NCI-H748 (cell line): ENCODE data around the gene PLA2G4B.

Experiments
- DNase-seq: peaks from one replicate; lab custom pipeline; 2025; ENCODE audit not compliant: unreplicated experiment; lab: John Stamatoyannopoulos, UW

PLA2G4B gene

DNA sequence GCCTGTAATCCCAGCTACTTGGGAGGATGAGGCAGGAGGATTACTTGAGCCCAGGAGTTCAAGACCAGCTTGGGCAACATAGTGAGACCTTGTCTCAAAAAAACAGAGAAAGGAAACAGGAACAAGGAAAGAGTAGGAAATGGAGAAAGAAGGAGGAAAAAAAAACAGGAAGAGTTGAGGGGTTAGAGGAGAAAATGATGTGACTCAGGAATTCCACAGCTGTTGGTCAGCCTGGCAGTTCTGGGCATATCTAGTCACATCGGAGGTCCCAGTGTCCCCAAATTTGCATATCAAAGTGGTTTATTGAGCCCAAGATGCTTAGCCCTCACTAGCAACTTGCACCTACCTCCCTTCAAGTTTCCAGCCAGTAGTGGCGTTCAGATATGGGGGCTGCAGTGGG is 29.5 kb upstream of the PLA2G4B start:
- DNase-seq = no peak

- no peak for DNase-seq
Observed at GRCh38 chr15:41809526-41810220, 29.0 kb upstream of the PLA2G4B start.

DNA sequence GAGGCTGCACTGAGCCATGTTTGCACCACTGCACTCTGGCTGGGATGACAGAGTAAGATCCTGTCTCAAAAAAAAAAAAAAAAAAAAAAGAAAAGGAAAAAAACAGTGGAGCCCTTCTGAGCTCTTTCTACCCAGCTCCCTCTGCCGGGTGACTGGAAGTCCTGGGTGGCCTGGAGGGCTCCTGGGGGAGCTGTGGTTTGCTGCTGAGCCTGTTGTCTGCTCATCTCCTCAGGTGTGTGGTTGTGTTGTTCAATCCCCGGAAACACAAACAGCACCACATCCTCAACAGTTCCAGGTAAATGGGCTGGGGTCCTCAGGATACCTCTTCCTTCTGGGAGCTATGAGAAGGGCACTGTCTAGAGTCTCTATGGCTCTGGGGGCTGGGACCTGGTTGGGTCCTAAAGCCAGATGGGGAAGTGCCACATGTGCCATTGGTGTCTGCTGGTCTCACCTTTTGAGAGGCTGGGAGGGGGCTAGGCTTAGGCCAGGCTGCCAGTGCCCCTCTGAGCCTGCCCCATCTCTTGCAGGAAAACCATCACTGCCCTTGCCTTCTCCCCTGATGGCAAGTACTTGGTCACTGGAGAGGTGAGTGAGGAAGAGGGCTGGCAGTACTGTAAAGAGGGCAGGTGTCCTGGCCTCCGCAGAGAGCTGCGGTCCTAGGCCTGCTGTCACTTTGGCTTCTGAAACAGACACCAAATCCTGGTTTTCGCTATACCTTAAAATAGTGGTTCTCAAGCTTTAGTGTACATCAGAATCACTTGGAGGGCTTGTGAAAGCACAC is 27.8 kb upstream of the PLA2G4B start:
- no peak for DNase-seq

DNA sequence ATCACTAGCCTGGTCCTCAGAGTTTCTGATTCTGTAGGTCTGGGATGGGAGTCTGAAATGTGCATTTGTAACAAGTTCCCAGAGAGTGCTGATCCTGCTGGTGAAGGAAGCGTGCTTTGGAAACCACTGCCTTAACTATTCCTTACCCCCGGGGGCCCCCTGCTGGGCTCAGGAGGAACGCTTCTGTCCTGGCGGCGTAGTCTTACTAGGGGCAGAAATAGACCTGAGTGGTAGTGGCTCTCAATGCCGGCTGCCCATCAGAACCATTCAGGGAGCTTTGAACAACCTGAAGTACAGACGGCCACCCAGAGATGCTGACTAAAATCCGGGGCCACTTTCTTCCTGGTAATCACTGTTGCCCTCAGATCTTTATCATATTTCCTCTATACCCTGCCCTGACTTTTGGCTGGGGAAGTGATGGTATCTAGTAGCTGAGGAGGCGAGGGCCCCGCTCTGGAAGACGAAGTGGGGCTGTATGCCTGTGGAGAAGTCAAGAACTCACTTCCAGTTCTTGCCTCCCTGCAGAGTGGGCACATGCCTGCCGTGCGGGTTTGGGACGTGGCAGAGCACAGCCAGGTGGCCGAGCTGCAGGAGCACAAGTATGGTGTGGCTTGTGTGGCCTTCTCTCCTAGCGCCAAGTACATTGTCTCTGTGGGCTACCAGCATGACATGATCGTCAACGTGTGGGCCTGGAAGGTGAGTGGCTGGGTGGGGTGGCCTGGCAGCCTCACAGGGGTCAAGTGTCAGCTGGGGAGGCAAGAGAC is 27.0 kb upstream of the PLA2G4B start:
- peak; percentile 17 for DNase-seq

DNA sequence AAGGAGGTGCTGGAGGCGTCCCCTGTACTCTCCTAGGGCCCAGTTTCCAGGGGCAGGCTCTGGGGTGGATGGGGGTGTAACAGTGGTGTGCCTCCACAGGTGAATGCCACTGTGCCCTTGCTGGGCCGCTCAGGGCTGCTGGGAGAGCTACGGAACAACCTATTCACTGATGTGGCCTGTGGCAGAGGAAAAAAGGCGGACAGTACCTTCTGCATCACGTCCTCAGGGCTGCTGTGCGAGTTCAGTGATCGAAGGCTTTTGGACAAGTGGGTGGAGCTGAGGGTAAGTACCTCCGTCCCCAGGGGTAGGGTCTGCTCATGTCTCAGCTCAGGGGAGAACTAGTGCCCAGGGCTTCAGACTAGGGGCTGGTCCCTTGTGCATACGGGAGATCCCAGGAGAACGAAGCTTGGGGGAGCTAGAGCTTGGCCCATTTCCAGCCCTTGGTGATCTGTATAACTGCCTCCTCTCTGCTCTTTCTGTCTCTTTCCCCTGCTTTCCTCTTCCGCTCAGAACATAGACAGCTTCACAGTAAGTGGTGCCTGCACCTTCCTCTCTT is 25.7 kb upstream of the PLA2G4B start:
- DNase-seq = no peak

DNA sequence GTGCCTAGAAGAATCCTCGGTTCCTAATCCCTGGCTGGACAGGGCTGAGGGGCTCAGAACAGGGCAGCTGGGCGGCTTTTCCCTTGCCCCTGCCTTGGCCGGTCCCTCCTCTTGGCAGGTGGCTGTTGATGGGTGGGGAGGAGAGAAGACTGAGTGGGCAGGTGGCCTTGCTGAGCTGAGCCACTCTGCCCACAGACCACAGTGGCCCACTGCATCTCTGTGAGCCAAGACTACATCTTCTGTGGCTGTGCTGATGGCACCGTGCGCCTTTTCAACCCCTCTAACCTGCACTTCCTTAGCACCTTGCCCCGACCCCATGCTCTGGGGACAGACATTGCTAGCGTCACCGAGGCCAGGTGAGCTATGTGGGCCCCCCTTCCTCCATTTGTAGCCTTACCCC is 25.2 kb upstream of the PLA2G4B start:
- DNase-seq = no peak

DNA sequence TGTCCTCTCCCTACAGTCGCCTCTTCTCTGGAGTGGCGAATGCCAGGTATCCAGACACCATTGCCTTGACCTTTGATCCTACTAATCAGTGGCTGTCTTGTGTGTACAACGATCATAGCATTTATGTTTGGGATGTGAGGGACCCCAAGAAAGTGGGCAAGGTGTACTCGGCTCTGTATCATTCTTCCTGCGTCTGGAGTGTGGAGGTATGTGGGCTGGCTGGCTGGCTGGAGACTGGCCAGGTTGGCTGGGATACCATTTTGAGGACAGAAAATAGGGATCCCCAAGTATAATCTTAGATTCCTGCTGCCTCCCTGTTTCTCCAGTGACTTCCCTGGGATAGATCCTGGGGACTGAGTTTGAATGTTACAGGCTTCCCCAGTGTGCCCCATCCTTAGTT is 24.1 kb upstream of the PLA2G4B start:
- DNase-seq = no peak

GRCh38 chr15:41816788-41817187 is 21.9 kb upstream of the PLA2G4B start:
- DNase-seq = no peak

GRCh38 chr15:41817327-41817726 is 21.3 kb upstream of the PLA2G4B start:
- DNase-seq = no peak

GRCh38 chr15:41817781-41818180 is 20.9 kb upstream of the PLA2G4B start:
- DNase-seq = no peak

- no peak for DNase-seq
Observed at GRCh38 chr15:41819455-41820050, 19.1 kb upstream of the PLA2G4B start.

DNA sequence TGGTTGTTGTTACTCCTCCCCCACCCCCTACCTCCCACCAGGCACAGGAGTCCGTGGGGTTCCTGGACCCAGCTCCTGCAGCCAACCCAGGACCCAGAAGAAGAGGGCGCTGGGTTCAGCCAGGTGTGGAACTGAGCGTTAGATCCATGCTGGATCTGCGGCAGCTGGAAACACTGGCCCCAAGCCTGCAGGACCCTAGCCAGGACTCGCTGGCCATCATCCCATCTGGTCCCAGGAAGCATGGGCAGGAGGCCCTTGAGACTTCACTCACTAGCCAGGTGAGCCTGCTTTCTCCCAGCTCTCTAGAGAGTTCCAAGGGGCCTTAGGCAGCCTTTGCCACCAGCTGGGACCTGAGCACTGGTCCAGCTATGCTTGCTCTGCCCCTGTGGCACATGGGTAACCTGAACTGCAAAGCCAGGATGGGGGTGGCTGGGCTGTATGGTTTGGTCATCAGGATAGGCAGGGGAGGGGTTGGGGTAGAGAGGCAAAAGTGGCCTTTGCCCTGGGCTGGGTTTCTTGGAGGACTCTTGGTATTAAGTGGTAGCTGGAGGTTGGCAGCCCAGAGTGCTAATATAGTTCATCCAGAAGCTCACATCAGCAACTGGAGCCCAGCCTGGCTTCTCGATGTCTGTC is 17.7 kb upstream of the PLA2G4B start:
- no peak for DNase-seq

- DNase-seq = no peak
Observed at GRCh38 chr15:41821831-41822230, 16.8 kb upstream of the PLA2G4B start.

DNA sequence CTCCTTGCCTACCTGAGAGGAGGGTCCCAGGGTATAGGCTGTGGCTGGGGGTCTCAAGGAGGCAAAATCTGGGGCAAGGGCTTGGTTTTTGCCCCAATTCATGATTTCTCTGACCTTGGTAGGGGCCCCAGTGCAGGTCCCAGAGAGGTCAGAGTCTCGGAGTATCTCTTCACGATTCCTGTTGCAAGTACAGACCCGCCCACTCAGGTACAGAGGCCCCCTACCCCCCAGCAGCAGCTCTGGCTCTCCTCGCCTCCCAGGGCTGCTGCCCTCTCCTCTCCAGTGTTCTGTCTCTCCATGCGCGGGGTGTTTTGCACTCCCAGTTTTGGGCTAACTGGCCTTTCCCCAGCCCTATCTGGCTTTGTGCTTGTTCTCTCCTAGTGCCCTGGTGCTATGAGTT is 16.2 kb upstream of the PLA2G4B start:
- DNase-seq = no peak

- no peak for DNase-seq
Observed at GRCh38 chr15:41822957-41823356, 15.7 kb upstream of the PLA2G4B start.

- no peak for DNase-seq
Observed at GRCh38 chr15:41823502-41823901, 15.1 kb upstream of the PLA2G4B start.

DNA sequence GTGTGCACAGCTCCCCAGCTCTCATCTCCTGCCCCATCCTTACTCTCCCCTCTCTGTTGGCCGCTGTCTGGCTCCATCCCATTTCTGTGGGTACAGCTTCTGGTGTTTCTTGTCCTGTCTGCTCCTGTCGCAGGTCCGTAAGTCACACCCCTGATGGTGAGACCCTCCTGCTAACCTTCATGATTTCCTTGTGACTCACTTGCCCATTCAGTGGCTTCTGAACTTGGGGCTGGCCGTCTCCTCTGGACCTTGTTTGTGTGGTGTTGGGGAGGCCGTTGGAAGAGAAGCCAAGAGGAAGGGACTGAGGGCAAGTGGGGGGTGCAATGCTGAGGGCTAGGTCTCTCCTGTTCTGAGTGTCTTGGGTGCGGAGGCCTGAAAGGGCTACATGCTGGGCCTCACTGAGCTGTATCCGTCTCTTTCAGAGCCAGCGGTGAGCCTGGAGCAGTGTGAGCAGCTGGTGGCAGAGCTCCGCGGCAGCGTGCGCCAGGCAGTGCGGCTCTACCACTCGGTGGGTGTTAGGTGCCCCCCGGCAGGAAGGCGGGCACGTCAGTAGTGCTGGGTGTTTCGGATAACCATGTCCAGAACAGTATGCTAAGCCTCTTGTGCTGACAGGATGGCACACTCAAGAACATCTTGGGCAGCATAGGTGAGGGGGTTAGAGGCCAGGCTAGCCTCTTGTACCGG is 14.4 kb upstream of the PLA2G4B start:
- no peak for DNase-seq

- no peak for DNase-seq
Observed at GRCh38 chr15:41825145-41825544, 13.5 kb upstream of the PLA2G4B start.

DNA sequence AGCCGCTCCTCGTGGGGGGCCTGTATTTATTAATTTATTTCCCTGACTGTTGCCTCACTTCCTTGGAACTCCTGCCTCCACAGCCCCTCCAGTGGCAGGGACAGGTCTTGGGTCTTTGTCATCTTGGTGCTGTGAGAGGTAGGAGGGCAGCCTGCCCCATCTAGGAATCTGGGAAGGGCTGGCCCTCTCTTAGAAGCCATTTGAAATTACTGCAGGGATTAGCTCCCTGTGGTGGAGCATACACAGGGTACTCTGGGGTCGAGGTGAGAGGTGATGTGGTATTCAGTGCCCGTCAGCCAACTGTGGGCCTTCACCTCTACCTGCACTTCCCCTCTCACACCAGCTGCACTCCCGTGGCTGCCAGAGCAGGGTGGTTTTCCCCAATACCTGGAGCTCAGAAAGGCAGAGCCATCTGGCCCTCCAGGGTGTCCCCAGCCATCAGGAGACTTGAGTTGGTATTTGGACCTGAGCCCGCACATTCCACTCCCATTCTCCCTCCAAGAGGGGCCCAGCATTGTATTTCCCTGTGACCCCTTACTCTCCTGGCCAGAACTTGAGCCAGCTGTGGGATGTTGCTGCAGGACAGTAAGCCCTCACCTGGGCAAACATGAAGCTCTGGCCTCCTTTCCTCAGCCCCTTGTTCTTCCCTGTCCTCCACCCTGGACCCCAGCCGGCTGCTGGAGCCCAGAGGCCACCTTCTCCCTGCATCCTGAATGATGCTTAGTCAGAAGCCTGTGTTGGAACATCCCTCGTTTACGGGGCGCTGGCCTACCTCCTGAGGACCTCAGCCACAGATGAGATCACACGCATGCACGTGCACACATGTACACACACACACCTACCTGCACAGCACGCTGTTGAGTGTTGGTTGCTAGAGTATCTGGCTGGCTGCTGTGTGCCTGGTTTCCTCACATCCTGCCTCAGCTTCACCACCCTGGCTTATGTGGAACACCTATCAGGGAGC is 12.8 kb upstream of the PLA2G4B start:
- DNase-seq = no peak
